Stomach (tissue), 9 donors: Measurements from ENCODE around the gene GADL1. TPM values are rescaled to one million over a fixed set of nuclear protein-coding genes. Genes with fewer than 3 reads are reported as not detected.
A peak's percentile ranks its signal among the peaks of the same experiment; 100 is the strongest.

ENCODE experiments used
- DNase-seq, 2 donors: peaks; one replicate each; pipeline versions ENCODE4 v3.0.0 to v3.0.0-alpha.2; 2013 to 2019
- H3K27ac ChIP-seq, 5 donors: fragments of 200-600 bp in 4 of 5; sonication (generic) in 4 of 5; one replicate each; pipeline ENCODE4 v1.5.1; 2013 to 2019; ENCODE audit warnings: mild to moderate bottlenecking in 1 of 5, moderate library complexity in 1 of 5
- H3K27me3 ChIP-seq, 3 donors: fragments of 200-600 bp; sonication (generic); one replicate each; pipeline ENCODE4 v1.5.1; 2017 to 2019; ENCODE audit warnings: mixed run types in 1 of 3
- H3K36me3 ChIP-seq, 4 donors: fragments of 200-600 bp; sonication (generic); 1 replicate in 3 of 4; 2 replicates in 1 of 4; pipeline ENCODE4 v1.5.1; 2016 to 2019
- H3K4me1 ChIP-seq, 4 donors: fragments of 200-600 bp; sonication (generic); one replicate each; pipeline ENCODE4 v1.5.1; 2016 to 2019
- H3K4me3 ChIP-seq, 4 donors: fragments of 200-600 bp; sonication (generic) in 3 of 4; one replicate each; pipeline ENCODE4 v1.5.1; 2016 to 2019; ENCODE audit warnings: mild to moderate bottlenecking in 1 of 4
- H3K9me3 ChIP-seq, 4 donors: fragments of 200-600 bp; sonication (generic); one replicate each; pipeline ENCODE4 v1.5.1; 2016 to 2019
- CTCF ChIP-seq, 7 experiments: fragments of 450-650 bp in 4 of 7; fragments of 200-600 bp in 3 of 7; sonication (generic) in 3 of 7; IDR thresholded peaks; one replicate each; pipeline ENCODE4 v1.5.1; 2016 to 2019; ENCODE audit warnings: antibody characterized with exemption in 7 of 7, control low read depth in 2 of 7, mild to moderate bottlenecking in 1 of 7
- EP300 ChIP-seq: sonication (generic); formaldehyde crosslinking; IDR thresholded peaks from one replicate; pipeline ENCODE4 v1.6.1; 2017; ENCODE audit warnings: antibody characterized with exemption
- POLR2A ChIP-seq, 4 donors: fragments of 450-650 bp; IDR thresholded peaks; one replicate each; pipeline ENCODE4 v1.6.1; 2016; ENCODE audit warnings: antibody characterized with exemption in 4 of 4, control low read depth in 2 of 4, mild to moderate bottlenecking in 1 of 4, moderate library complexity in 1 of 4
- POLR2AphosphoS5 ChIP-seq, 3 donors: sonication (generic); formaldehyde crosslinking; IDR thresholded peaks; one replicate each; pipeline ENCODE4 v1.6.1; 2016; ENCODE audit warnings: antibody characterized with exemption in 3 of 3
- WGBS, 5 donors: extraction: QIAGEN DNeasy Blood & Tissue Kit in 3 of 5; methylation state at CpG; one replicate each; pipeline versions ENCODE4 v1.1.5 to v1.1.7; 2013 to 2018; 5-methylcytosine and 5-hydroxymethylcytosine counted together
- intact Hi-C: fragments of 100-400 bp; cut with DNase I; formaldehyde crosslinking; loops from one replicate; pipeline ENCODE4 v1.15.1; 2023; ENCODE audit warnings: low total_unique reads
- polyA plus RNA-seq, 3 donors: library from polyadenylated mRNA; stranded (reverse); fragments of 200-250 nt; gene quantifications; one replicate each; pipeline ENCODE4 v1.2.3, GENCODE V29; 2013
- total RNA-seq, 5 donors: library from RNA; depleted of rRNA; stranded (reverse); fragments of >200 nt; gene quantifications; one replicate each; pipeline versions ENCODE4 v1.1.0 to v1.2.3, GENCODE V29; 2014 to 2016
- donor health status: healthy with polysubstance abuse.
- donor health status: Bipolar disorder and iron deficiency.
- donor health status: healthy.

The GADL1 gene
- total and polyA plus RNA-seq, 8 donors = 0.03 to 0.73 TPM; not detected in 6

GRCh38 chr3:30694148-30694547 lies 200.3 kb downstream of the GADL1 start:
- Histone ChIP-seq H3K4me1 (peaks cover 32 to 64% (median 50%) of the 10 kb centered on the region in 4 donors), H3K36me3 (peaks cover 37 to 70% (median 60%) of the 10 kb centered on the region in 4 donors), H3K27me3 (no peaks in the 10 kb centered on the region), H3K4me3 (no peak overlapping the region), H3K9me3 (no peaks in the 10 kb centered on the region), H3K27ac (no peak overlapping the region)
- WGBS, 5 donors = 71 to 79% (median 74%) methylated on average over 3 of the region's 3 CpGs
- intact Hi-C loops = no loop called here
- no peak for DNase-seq
- TF ChIP-seq CTCF (IDR thresholded peaks at IDR 0.05) (no peak), EP300 (no peak), POLR2A (IDR thresholded peaks at IDR 0.05) (no peak), POLR2AphosphoS5 (IDR thresholded peaks at IDR 0.05) (no peak)

- H3K4me1 ChIP-seq = peaks cover 38 to 70% (median 56%) of the 10 kb centered on the region in 4 donors
- H3K36me3 ChIP-seq = peaks cover 37 to 70% (median 61%) of the 10 kb centered on the region in 4 donors
- intact Hi-C loops = no loop called here
- 1 to 16% (median 4%) methylated on average over 2 of the region's 2 CpGs for WGBS, 5 donors
- H3K27me3 ChIP-seq = no peaks in the 10 kb centered on the region
- no peaks in the 10 kb centered on the region for H3K9me3 ChIP-seq
- DNase-seq = peak in 1 of 2 donors; percentile 89
- TF ChIP-seq POLR2A (IDR thresholded peaks at IDR 0.05) (no peak), POLR2AphosphoS5 (IDR thresholded peaks at IDR 0.05) (peak in 1 of 3 donors; percentile 58), CTCF (IDR thresholded peaks at IDR 0.05) (peak in 5 of 7 experiments; percentile 70 to 78 (median 74))
- H3K27ac ChIP-seq = peak overlapping the region in 3 of 5 donors; percentile 5 to 40 (median 23)
- H3K4me3 ChIP-seq = no peak overlapping the region
Measured at GRCh38 chr3:30693470-30694120, 200.9 kb downstream of the GADL1 start.

- 49 to 64% (median 57%) methylated on average over 3 of the region's 3 CpGs for WGBS, 5 donors
- Histone ChIP-seq H3K4me1 (peaks cover 44 to 80% (median 64%) of the 10 kb centered on the region in 4 donors), H3K9me3 (no peaks in the 10 kb centered on the region), H3K27ac (peak overlapping the region in 3 of 5 donors; percentile 5 to 40 (median 23)), H3K36me3 (peaks cover 36 to 79% (median 69%) of the 10 kb centered on the region in 4 donors), H3K27me3 (no peaks in the 10 kb centered on the region), H3K4me3 (no peak overlapping the region)
- TF ChIP-seq POLR2A (IDR thresholded peaks at IDR 0.05) (no peak), POLR2AphosphoS5 (IDR thresholded peaks at IDR 0.05) (no peak)
- intact Hi-C loops = no loop called here
- DNase-seq = no peak
Measured at GRCh38 chr3:30692498-30693130, 201.8 kb downstream of the GADL1 start.

GRCh38 chr3:30691944-30692343 lies 202.5 kb downstream of the GADL1 start:
- no peak overlapping the region for H3K4me3 ChIP-seq
- peak overlapping the region in 3 of 5 donors; percentile 5 to 69 (median 40) for H3K27ac ChIP-seq
- intact Hi-C loops = no loop called here
- peaks cover 35 to 86% (median 76%) of the 10 kb centered on the region in 4 donors for H3K36me3 ChIP-seq
- no peaks in the 10 kb centered on the region for H3K9me3 ChIP-seq
- TF ChIP-seq POLR2A (IDR thresholded peaks at IDR 0.05) (no peak), EP300 (no peak), CTCF (IDR thresholded peaks at IDR 0.05) (no peak), POLR2AphosphoS5 (IDR thresholded peaks at IDR 0.05) (no peak)
- DNase-seq = no peak
- H3K4me1 ChIP-seq = peaks cover 44 to 84% (median 66%) of the 10 kb centered on the region in 4 donors
- H3K27me3 ChIP-seq = no peaks in the 10 kb centered on the region
- WGBS, 5 donors = 52 to 80% (median 64%) methylated on average over 1 of the region's 1 CpG
